Measurements from ENCODE around the gene ZNF774.
"Not testable (repeated sequence)": the region's sequence is repeated elsewhere in the genome, so short reads cannot be mapped to it uniquely, and the experiment has no call there.

The ZNF774 gene

DNA sequence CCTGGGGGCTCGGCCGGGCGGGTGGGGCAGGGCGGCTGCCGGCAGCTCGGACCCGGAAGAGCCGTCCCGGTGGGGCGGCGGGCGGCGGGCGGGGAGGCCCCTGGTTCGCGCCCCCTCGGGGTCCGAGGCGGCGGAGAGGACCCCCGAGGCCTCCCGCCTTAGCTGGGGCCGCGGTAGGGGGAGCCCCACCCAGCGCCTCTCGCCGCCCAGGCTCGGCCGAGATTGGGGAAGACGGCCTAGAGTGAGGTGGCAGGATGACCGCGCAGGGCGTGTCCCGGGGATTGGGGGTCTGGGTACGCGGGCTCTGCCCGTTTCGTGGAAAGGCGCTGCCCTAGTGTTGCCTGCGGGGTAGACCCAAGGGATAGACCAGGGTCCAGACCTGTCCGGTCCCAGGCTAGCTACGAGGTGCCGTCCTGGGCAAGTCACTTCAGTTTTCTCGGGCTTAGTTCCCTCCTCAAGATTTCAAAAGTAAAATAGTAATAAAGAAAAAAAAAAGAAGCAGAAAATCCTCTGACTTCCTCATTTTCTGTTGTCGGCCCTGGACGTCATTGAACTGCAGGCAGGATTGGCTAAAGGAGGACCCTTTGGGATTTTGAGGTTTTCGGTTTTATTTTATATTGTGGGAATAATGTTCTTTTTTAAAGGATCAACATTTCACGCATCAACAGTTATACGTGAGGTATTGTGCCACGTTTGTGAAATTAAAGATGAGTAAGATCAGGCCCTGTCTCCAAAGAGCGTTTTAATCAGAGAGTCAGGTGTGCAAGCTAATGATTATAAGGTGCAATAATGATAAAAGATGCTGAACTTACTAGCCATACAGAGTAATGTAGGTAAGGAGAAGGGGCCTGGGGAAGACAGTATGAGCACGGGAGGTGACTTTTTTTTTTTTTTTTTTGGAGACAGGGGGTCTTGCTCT, 36.6 kb downstream of the ZNF774 start:
- peak in 1 of 2 donors; percentile 30 for DNase-seq (ENCODE audit: low read depth in 1 of 2, low spot score in 1 of 2)

DNA sequence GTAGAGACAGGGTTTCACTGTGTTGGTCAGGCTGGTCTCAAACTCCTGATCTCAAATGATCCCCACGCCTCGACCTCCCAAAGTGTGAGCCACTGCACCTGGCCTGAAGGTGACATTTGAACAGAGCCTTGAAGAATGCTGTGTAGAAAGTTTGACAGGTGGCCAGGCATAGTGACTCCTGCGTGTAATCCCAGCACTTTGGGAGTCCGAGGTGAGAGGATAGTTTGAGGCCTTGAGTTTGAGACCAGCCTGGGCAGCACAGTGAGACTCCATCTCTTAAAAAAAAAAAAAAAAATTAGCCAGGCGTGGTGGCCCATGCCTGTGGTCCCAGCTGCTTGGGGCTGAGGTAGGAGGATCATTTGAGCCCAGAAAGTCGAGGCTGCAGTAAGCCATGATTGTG, 37.4 kb downstream of the ZNF774 start:
- no peak for DNase-seq (ENCODE audit: low read depth in 1 of 2, low spot score in 1 of 2)

DNA sequence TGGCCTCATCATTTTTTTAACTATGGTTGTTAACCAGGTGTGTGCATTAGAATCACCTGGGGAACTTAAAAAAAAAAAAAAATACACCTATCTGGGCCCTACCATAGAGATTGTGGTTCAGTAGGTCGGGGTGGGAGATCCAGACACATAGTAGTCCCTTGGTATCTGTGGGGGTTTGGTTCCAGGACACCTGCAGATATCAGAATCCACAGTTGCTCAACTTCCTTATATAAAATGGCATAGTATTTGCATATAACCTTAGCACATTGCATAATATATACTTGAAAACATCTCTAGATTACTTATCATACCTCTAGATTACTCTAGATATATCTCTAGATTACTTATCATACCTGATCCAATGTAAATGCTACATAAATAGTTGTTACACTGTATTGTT, 41.0 kb downstream of the ZNF774 start:
- DNase-seq (ENCODE audit: low read depth in 1 of 2, low spot score in 1 of 2), result no peak

DNA sequence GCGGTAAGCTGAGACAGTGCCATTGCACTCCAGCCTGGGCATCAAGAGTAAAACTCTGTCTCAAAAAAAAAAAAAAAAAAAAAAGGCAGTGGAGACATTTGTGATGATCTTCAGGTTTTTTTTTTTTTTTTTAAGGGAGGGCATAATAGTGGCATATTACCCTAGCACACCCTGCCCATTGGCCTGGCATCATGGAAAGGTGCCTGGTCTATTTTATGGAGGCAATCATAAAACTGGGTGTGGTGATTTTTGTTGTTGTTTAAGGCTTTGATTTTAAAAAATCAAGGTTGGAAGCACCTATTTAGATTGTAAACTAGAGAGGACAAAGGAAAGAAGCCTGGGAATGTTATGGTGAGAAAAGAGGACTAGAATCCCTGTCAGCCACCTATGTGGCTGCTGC, 42.0 kb downstream of the ZNF774 start:
- DNase-seq (ENCODE audit: low read depth in 1 of 2, low spot score in 1 of 2), result no peak

DNA sequence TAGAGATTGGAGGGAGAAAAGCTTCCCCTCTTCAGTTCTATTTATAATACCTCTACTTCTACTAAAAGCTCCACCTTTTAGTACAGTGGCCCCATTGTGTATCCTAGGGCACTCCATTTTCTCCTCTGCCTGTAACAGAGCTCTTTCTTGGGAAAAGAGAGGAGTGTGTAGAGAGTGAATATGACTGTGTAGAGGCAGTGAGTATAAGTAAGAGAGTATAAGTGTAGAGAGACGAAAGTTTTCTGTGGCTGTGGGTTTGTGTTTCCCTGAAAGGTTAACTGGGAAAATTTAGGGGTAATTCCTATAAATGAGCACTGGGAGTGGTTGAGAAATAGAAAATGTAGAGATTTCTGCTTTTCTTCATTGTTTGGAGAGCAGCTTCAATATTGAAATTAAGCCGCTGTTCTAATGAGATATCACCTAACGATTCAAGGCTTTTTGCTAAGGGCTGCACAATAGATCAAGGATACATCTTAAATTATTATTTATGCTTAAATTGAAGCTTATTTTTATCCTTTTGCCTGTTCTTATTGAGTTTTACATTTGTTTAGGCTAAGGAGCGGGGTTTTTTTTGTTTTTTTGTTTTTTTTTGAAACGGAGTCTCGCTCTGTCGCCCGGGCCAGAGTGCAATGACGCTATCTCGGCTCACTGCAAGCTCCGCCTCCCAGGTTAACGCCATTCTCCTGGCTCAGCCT, 42.8 kb downstream of the ZNF774 start:
- no peak for DNase-seq (ENCODE audit: low read depth in 1 of 2, low spot score in 1 of 2)

DNA sequence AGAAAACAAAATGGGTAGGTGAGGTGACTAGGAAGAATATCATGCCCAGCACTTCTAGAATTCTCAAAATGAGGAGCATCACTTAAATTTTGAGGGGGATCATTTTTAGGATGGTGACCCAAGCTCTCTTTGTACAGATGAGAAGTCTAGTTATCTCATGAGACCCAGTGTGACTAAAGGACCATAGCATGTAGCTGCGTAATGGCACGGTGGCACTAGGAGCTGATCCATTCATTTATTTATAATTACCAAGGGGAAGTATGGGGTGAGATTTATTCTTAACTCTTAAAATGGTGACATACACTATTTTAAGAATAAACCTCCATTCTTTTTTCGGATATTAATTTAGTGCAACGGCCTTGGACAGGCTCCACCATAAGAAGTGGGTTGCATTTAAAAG, 44.2 kb downstream of the ZNF774 start:
- no peak for DNase-seq (ENCODE audit: low read depth in 1 of 2, low spot score in 1 of 2)

DNA sequence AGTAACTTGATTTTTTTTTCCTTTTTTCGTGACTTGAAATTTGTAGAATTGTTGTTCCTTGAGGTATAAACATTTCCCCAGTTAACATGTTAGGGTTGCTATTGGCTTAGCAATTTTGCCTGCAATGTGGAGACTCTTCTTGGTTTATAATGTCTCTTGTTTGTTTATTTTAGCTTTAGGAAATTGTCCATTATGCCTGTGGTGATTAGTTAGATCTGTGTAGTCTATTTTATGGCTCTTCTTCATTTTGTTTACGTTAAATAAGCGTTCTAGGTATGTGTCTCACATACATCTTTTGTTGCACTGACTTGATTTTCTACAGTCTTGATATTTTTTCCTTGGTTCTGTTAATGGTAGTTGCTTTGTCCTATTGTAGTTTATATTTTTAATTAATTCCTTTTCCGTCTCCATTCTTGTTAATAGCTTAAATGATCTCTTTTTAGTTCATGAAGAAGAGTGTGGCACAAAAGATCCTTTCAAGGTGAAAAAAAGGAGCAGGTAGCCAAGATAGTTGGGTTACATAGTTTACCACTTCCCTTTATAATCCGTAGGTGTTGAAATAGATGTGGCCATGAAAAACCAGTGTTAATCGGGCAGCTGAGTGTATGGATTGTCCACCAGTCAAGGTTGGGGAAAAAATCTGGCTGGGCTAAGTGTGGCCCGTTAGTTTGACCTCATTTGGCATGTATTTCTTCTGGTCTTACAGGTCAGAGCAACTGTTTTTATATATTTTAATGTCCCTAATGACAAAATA, 48.1 kb downstream of the ZNF774 start:
- DNase-seq (ENCODE audit: low read depth in 1 of 2, low spot score in 1 of 2), result no peak

DNA sequence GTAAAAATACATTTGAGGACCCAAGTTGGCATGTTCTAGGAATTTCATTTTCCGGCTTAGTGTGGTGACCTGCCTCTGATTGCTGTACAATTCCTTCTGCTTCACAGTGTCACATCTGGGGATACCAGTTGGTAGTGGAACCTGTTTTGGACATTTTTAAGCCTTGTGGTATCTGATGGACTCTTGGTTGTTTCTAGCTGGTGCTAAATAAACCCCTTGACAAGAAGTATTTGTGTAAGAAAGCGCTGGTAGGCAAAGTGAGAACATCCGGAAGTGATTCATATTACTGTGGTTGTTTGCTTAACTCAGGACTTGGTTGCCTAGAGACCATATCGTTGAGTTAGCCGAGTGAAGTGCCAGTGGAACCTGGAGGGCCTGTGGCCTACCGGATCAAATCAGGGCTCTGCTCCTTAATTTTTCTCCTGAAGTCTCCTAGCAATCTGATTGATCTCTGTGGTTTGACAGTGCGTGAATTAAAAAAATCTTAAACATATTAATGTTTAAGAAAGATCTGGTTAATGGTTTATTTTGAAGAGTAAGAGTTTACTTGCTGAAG, 48.8 kb downstream of the ZNF774 start:
- DNase-seq (ENCODE audit: low read depth in 1 of 2, low spot score in 1 of 2), result peak; percentile 17 to 34

DNA sequence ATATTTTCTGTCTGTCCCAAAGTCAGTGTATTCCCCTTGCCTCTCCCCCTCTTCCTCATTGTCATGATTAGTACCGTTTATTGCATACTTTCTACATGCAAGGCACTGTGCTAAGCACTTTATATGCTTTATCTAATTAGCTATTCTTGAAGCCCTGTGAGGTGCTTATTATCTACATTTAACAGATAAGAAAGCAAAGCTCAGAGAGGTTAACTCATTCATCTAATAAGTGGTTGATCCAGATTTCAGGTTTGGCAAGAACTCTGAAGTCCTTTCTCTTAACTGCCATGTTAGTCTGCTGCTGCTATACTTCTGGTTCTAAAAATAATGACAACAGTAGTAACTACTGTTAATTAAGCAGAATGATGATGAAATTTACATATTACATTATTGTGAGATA, 49.4 kb downstream of the ZNF774 start:
- no peak for DNase-seq (ENCODE audit: low read depth in 1 of 2, low spot score in 1 of 2)

DNA sequence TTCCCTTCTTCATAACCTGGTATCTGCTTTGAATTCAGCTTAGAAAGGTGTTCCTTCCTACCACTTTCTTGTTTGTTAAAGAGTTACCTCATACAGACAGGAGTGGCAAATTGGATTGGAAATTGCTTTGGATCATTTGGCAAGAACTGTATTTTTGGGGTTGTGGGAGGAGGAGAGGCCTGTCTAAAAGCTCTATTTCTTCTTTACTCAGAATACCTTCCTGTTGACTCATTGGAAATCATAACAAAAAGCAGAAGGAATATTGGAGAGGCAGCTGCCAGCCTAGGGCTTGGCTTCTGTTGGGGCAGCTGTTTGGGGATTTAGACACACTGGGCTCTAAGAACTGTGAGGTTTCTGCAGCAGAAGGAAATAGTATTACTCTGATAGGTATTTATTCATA, 50.1 kb downstream of the ZNF774 start:
- DNase-seq (ENCODE audit: low read depth in 1 of 2, low spot score in 1 of 2), result no peak

DNA sequence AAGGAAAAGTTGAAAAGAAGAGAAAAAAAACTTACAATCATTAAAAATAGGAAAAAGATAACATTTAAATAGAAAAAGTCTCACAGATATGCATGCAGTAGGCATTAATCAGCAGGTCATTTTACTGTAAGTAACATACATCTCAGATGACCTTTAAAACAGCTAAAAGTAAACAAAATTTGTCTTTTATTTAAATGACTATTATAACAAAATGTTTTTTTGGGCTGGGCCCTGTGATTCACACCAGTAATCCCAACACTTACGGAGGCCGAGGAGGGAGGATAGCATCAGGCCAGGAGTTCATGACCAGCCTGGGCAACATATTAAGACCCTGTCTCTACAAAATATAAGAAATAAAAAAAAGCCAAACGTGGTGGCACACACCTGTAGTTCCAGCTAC, 50.7 kb downstream of the ZNF774 start:
- DNase-seq (ENCODE audit: low read depth in 1 of 2, low spot score in 1 of 2), result no peak

DNA sequence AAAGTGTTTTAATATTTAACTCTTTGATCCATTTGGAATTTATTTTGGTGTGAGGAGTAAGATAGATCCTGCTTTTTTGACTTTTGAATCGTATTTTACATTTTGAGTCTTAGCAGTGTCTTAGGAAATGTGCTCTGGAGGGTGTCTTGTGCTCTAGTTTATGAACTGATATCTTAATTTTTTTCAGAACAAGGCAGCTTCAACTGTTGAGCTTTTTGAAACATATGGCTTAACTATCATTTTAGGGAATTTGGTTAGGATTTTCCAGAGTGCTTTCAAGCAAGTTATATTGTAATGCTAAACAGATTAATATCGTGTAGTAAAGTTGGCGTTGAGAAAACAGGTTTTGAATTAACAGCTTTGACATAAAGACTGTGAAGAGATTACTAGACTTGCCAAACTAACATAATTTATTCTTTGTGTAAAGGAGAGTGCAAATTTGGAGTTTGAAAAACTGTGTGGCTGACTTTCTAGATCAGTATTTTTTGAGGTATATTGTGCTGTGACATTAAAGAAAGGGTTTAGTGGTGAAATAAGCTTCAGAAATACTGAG, 53.0 kb downstream of the ZNF774 start:
- DNase-seq (ENCODE audit: low read depth in 1 of 2, low spot score in 1 of 2), result no peak

DNA sequence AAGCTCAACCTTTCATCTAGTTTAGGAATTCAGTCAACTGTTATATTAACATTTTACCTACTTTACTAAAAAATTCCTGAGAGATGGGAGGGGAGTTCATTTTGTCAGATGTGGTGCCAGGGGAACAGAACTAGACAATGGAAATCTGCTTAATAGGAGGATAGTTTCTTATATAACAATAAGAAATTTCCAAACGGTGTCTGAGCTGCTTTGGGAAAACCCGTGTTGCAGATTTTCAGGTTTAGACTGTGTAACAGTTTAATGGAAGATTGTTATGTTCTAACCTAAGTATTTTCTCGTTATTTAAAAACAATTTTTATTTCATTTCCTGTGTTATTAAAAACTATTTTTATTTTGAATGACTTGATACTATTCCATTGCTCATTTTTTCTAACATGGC, 55.3 kb downstream of the ZNF774 start:
- DNase-seq (ENCODE audit: low read depth in 1 of 2, low spot score in 1 of 2), result no peak

DNA sequence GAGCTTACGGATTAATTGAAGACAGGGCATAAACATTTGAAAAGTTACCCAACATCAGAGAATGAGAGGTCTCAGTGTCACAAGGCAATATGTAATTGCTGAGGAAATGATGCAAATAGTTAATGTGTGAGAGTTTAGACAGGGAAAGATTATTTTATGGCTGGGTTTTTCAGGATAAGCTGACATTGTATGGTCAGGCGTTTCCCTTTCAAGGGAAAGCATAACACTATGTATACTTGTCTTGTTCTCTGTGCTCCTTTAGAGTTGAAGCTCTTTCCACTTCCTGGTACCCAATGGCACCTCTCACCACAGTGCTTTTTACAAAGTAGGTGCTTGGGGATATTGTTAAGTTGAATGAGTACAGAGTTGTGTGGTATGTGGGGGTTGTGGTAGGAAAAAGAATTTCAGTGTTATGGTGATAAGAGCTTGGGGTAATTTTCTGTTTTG, 55.8 kb downstream of the ZNF774 start:
- DNase-seq (ENCODE audit: low read depth in 1 of 2, low spot score in 1 of 2), result no peak

DNA sequence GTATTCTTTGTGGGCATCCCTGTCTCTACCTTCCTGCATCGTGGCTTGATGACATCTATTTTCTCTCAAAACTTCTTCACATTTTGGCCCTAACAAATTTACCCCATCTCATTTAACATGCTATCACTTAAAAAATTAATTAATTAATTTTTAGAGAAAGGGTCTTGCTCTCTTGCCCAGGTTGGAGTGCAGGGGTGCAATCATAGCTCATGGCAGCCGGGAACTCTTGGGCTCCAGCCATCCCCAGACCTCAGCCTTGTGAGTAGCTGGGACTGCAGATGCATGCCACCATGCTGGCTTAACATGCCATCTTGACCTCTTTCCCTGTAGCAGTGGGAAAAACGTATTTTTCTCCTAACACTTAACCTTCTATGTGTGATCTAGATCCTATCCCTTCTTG, 56.6 kb downstream of the ZNF774 start:
- DNase-seq (ENCODE audit: low read depth in 1 of 2, low spot score in 1 of 2), result no peak

DNA sequence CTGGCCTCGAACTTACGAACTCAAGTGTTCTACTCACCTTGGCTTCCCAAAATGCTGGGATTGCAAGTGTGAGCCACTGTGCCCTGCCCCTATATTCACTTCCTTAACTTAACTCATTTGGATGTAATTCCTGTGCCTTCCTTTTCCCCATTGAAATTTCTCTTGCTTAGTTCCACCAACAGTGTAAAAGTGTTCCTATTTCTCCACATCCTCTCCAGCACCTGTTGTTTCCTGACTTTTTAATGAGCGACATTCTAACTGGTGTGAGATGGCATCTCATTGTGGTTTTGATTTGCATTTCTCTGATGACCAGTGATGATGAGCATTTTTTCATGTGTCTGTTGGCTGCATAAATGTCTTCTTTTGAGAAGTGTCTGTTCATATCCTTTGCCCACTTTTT, 57.5 kb downstream of the ZNF774 start:
- DNase-seq (ENCODE audit: low read depth in 1 of 2, low spot score in 1 of 2), result not testable (repeated sequence)

DNA sequence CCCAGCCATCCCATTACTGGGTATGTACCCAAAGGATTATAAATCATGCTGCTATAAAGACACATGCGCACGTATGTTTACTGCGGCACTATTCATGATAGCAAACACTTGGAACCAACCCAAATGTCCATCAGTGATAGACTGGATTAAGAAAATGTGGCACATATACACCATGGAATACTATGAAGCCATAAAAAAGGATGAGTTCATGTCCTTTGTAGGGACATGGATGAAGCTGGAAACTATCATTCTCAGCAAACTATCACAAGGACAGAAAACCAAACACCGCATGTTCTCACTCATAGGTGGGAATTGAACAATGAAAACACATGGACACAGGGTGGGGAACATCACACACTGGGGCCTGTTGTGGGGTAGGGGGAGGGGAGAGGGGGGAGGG, 58.2 kb downstream of the ZNF774 start:
- not testable (repeated sequence) for DNase-seq (ENCODE audit: low read depth in 1 of 2, low spot score in 1 of 2)

DNA sequence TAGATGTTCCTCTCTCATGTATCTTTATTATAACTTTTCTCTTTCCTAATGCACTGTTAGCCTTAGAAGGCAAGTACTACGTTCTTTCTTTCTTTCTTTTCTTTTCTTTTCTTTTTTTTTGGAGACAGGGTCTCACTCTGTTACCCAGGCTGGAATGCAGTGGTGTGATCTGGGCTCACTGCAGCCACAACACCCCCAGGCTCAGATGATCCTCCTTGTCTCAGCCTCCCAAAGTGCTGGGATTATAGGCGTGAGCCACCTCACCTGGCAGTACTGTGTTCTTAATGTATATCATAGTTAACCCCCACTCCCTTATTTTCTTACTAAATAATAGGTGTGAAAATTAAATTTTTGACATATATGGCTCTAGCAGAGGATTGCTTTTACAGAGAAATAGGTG, 59.1 kb downstream of the ZNF774 start:
- DNase-seq (ENCODE audit: low read depth in 1 of 2, low spot score in 1 of 2), result no peak

Data from activated T-helper 1 cell treated with anti-CD3 and anti-CD28 coated beads, Interleukin-2, amount 50 U/mL, for 16 hours (primary cell).